Measurements from ENCODE around the gene SFMBT2.

The SFMBT2 gene

GRCh38 chr10:7362471-7362870 lies 48.4 kb downstream of the SFMBT2 start:
- no peak for DNase-seq

- no peak for DNase-seq
Measured at GRCh38 chr10:7361316-7361715, 49.5 kb downstream of the SFMBT2 start.

- DNase-seq: no peak
Measured at GRCh38 chr10:7359954-7360353, 50.9 kb downstream of the SFMBT2 start.

- DNase-seq: no peak
Measured at GRCh38 chr10:7359356-7359755, 51.5 kb downstream of the SFMBT2 start.

- no peak for DNase-seq
Measured at GRCh38 chr10:7357193-7357592, 53.6 kb downstream of the SFMBT2 start.

- DNase-seq: no peak
Measured at GRCh38 chr10:7354330-7355047, 56.3 kb downstream of the SFMBT2 start.

- no peak for DNase-seq
Measured at GRCh38 chr10:7351894-7352293, 58.9 kb downstream of the SFMBT2 start.

GRCh38 chr10:7350541-7351195 lies 60.2 kb downstream of the SFMBT2 start:
- DNase-seq: no peak

GRCh38 chr10:7345717-7346116 lies 65.1 kb downstream of the SFMBT2 start:
- DNase-seq: no peak

GRCh38 chr10:7343040-7343439 lies 67.8 kb downstream of the SFMBT2 start:
- no peak for DNase-seq

GRCh38 chr10:7340179-7340874 lies 70.5 kb downstream of the SFMBT2 start:
- DNase-seq: no peak

- no peak for DNase-seq
Measured at GRCh38 chr10:7339510-7339909, 71.3 kb downstream of the SFMBT2 start.

- no peak for DNase-seq
Measured at GRCh38 chr10:7338469-7338868, 72.4 kb downstream of the SFMBT2 start.

- no peak for DNase-seq
Measured at GRCh38 chr10:7337431-7338171, 73.2 kb downstream of the SFMBT2 start.

- DNase-seq: no peak
Measured at GRCh38 chr10:7335977-7336376, 74.9 kb downstream of the SFMBT2 start.

GRCh38 chr10:7334642-7334964 lies 76.2 kb downstream of the SFMBT2 start:
- no peak for DNase-seq

GRCh38 chr10:7333961-7334641 lies 76.7 kb downstream of the SFMBT2 start:
- no peak for DNase-seq

GRCh38 chr10:7329219-7329618 lies 81.6 kb downstream of the SFMBT2 start:
- no peak for DNase-seq

GRCh38 chr10:7327885-7328284 lies 82.9 kb downstream of the SFMBT2 start:
- no peak for DNase-seq

GRCh38 chr10:7322623-7323022 lies 88.2 kb downstream of the SFMBT2 start:
- DNase-seq: no peak

GRCh38 chr10:7320072-7320471 lies 90.8 kb downstream of the SFMBT2 start:
- DNase-seq: no peak

- no peak for DNase-seq
Measured at GRCh38 chr10:7319632-7320031, 91.2 kb downstream of the SFMBT2 start.

- DNase-seq: no peak
Measured at GRCh38 chr10:7318836-7319235, 92.0 kb downstream of the SFMBT2 start.

Data from activated naive CD4-positive, alpha-beta T cell treated with Interleukin-2 at 50 U/mL for 16 hours (primary cell).